Stimulated activated CD8-positive, alpha-beta memory T cell treated with anti-CD3 and anti-CD28 coated beads, Interleukin-7, amount 100 ng/mL, for 4 hours (primary cell): ENCODE results near the gene CPSF3.

Experiments used
- DNase-seq, 2 donors: peaks; one replicate each; pipeline ENCODE4 v3.0.0-alpha.2; 2020; ENCODE audit warnings: low read depth in 2 of 2

The CPSF3 gene

GRCh38 chr2:9518163-9518562 lies 94.7 kb downstream of the CPSF3 start:
- DNase-seq = no peak

DNA sequence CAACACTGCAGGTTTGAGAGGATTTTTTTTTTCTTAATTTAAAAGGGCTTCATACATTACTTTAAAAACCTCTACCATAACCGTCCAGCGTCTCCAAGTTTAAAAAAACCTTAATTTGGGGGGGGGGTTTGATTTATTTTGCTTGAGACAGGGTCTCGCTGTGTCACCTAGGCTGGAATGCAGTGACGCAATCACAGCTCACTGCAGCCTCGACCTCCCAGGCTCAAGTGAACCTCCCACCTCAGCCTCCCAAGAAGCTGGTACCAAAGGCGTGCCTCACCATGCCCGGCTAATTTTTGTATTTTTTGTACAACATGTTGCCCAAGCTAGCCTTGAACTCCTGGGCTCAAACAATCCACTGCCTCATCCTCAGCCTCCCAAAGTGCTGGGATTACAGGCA lies 95.3 kb downstream of the CPSF3 start:
- no peak for DNase-seq

DNA sequence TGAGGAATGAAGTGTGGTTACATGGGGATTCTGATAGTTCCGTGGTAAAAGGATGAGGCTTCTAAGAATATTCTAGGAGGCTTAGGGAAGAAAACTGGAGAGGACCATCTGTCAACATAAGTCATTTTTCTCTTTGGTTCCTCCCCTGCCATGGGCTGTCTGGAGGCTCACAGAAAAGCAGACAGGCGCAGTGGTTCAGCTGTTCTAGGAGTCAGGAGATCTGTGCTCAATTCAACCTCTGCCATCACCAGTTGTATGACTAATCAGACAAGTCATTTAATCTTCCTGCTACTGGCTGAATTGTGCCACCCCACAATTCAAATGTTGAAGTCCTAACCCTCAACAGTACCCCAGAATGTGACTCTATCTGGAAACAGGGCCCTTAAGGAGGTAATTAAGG lies 95.8 kb downstream of the CPSF3 start:
- no peak for DNase-seq
